A673 (cell line): Measurements from ENCODE around the gene EPHB4. TPM values are rescaled to one million over a fixed set of nuclear protein-coding genes. Genes with fewer than 3 reads are reported as not detected.

ENCODE experiments used
- BruUV-seq: library from RNA; stranded (reverse); fragments of 400-500 nt; replicated peaks from 2 replicates; lab custom pipeline; 2021; lab: Mats Ljungman, UMichigan
- CTCF ChIA-PET: fragments of 300-600 bp; sonication (Branson Sonifier 250); formaldehyde crosslinking; loops from one replicate; lab custom pipeline; 2022; ENCODE audit warnings: antibody characterized with exemption; lab: Charles Lee
- POLR2A ChIA-PET: fragments of 300-600 bp; sonication (Branson Sonifier 250); formaldehyde crosslinking; loops from one replicate; lab custom pipeline; 2022; ENCODE audit warnings: antibody characterized with exemption; ENCODE audit not compliant: low non-redundant PET; lab: Charles Lee
- DNase-seq: peaks from one replicate; pipeline ENCODE4 v3.0.0-alpha.2; 2015; ENCODE audit warnings: low spot score
- H3K27ac ChIP-seq: fragments of 200-600 bp; sonication (generic); 2 replicates; pipeline ENCODE4 v1.5.1; 2016; ENCODE audit warnings: mixed run types, low read depth, mild to moderate bottlenecking, mixed read lengths, antibody characterized with exemption, low read length; ENCODE audit not compliant: poor library complexity, severe bottlenecking
- H3K27me3 ChIP-seq: fragments of 200-600 bp; sonication (generic); replicated peaks from 2 replicates; pipeline ENCODE4 v1.6.1; 2017; ENCODE audit warnings: mixed run types, low read depth, mild to moderate bottlenecking, mixed read lengths, antibody characterized with exemption, low read length; ENCODE audit not compliant: insufficient read depth, poor library complexity
- H3K36me3 ChIP-seq: fragments of 200-600 bp; sonication (generic); 2 replicates; pipeline ENCODE4 v1.6.1; 2016; ENCODE audit warnings: mixed run types, mild to moderate bottlenecking, mixed read lengths, antibody characterized with exemption, low read length; ENCODE audit not compliant: insufficient read depth, poor library complexity, severe bottlenecking
- H3K4me1 ChIP-seq: fragments of 200-600 bp; sonication (generic); 2 replicates; pipeline ENCODE4 v1.6.1; 2017; ENCODE audit warnings: mixed run types, mild to moderate bottlenecking, mixed read lengths, antibody characterized with exemption, low read length; ENCODE audit not compliant: insufficient read depth, poor library complexity, severe bottlenecking
- H3K4me3 ChIP-seq: fragments of 200-600 bp; sonication (generic); 2 replicates; pipeline ENCODE4 v1.5.1; 2016; ENCODE audit warnings: low read depth, mixed run types, mild to moderate bottlenecking, mixed read lengths, low read length; ENCODE audit not compliant: poor library complexity, severe bottlenecking
- H3K9me3 ChIP-seq: fragments of 200-600 bp; sonication (generic); 2 replicates; pipeline ENCODE4 v1.6.1; 2016; ENCODE audit warnings: mixed run types, low read depth, mild to moderate bottlenecking, mixed read lengths, antibody characterized with exemption, low read length; ENCODE audit not compliant: poor library complexity, severe bottlenecking
- EZH2 ChIP-seq: fragments of 200-600 bp; sonication (generic); IDR thresholded peaks from 2 replicates; pipeline ENCODE4 v1.6.1; 2017; ENCODE audit warnings: borderline replicate concordance, low read depth, mild to moderate bottlenecking, mixed read lengths, antibody characterized with exemption, low read length; ENCODE audit not compliant: poor library complexity, severe bottlenecking
- intact Hi-C: fragments of 100-400 bp; cut with micrococcal nuclease; formaldehyde crosslinking; loops from one replicate; pipeline ENCODE4 v1.10.0; 2022; ENCODE audit not compliant: unreplicated experiment
- total RNA-seq: library from RNA; stranded (reverse); gene quantifications from 2 replicates; pipeline ENCODE4 v1.2.3, GENCODE V29; 2021
- TF ChIP-seq, protein P1 (sequence below): fragments of 300-800, 200-600 bp; sonication (generic); conservative IDR thresholded peaks from 2 replicates; pipeline ENCODE4 v1.5.1; 2017; ENCODE audit warnings: low read depth, mild to moderate bottlenecking, antibody characterized with exemption, low read length, moderate library complexity, mixed read lengths

EPHB4 gene
- total RNA-seq, 1 experiment from 2014 or later, result 90.4 TPM

DNA sequence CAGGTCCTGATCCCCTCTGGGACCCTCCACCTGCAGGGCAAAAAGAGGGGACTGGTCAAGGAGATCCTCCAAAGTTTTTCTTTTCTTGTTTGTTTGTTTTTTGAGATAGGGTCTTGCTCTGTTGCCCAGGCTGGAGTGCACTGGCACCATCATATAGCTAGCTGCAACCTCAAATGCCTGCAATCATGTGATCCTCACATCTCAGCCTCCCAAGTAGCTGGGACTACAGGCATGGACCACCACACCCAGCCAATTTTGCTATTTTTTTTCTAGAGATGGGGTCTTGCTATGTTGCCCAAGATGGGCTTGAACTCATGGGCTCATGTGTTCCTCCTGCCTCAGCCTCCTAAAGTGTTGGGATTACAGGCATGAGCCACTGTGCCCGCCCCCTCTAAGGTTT, 41.0 kb downstream of the EPHB4 start:
- Histone ChIP-seq H3K27ac (no peak overlapping the region), H3K4me1 (no peaks in the 10 kb centered on the region), H3K9me3 (no peaks in the 10 kb centered on the region), H3K4me3 (no peak overlapping the region), H3K36me3 (no peaks in the 10 kb centered on the region), H3K27me3 (no peaks in the 10 kb centered on the region)
- ChIA-PET CTCF (no interaction called here), POLR2A (no interaction called here)
- DNase-seq, result no peak
- intact Hi-C loops, result no loop called here
- BruUV-seq, result no TSS peak
- TF ChIP-seq, protein P1, sequence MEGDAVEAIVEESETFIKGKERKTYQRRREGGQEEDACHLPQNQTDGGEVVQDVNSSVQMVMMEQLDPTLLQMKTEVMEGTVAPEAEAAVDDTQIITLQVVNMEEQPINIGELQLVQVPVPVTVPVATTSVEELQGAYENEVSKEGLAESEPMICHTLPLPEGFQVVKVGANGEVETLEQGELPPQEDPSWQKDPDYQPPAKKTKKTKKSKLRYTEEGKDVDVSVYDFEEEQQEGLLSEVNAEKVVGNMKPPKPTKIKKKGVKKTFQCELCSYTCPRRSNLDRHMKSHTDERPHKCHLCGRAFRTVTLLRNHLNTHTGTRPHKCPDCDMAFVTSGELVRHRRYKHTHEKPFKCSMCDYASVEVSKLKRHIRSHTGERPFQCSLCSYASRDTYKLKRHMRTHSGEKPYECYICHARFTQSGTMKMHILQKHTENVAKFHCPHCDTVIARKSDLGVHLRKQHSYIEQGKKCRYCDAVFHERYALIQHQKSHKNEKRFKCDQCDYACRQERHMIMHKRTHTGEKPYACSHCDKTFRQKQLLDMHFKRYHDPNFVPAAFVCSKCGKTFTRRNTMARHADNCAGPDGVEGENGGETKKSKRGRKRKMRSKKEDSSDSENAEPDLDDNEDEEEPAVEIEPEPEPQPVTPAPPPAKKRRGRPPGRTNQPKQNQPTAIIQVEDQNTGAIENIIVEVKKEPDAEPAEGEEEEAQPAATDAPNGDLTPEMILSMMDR, result no peak
- TF ChIP-seq EZH2, result no peak

DNA sequence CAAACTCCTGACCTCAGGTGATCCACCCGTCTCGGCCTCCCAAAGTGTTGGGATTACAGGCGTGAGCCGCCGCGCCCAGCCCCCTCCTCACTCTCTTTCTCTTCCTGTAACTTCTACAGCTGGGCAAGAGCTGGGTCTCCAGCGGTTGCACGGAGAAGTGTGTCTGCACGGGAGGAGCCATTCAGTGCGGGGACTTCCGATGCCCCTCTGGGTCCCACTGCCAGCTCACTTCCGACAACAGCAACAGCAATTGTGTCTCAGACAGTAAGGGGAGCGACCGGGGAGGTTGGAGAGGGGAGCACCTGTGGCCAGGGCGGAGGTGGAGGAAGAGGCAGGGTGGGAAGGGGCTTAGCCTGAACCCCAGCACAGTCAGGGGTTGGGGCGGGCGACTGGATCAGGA, 41.4 kb downstream of the EPHB4 start:
- DNase-seq, result no peak
- Histone ChIP-seq H3K4me1 (no peaks in the 10 kb centered on the region), H3K27me3 (no peaks in the 10 kb centered on the region), H3K27ac (no peak overlapping the region), H3K4me3 (no peak overlapping the region), H3K9me3 (no peaks in the 10 kb centered on the region), H3K36me3 (no peaks in the 10 kb centered on the region)
- intact Hi-C loops, result no loop called here
- TF ChIP-seq EZH2, result no peak
- TF ChIP-seq, protein P1, result no peak
- ChIA-PET POLR2A (no interaction called here), CTCF (no interaction called here)
- BruUV-seq, result no TSS peak

DNA sequence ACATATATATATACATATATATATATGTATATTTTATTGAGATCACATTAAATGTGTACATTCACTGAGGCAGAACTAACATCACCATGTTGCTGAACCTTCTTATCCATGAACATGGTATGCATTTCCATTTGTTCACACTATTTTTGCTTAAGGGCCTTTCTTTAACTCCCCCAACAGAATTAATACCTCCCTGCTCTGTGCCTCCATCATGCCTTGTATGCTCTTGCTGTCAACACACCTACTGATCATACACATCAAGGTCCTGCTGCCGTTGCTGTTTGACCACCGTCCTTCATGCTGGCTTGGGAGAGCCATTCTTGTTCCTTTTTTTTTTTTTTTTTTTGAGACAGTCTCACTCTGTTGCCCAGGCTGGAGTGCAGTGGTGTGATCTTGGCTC, 43.5 kb downstream of the EPHB4 start:
- no peak for TF ChIP-seq EZH2
- TF ChIP-seq, protein P1, result no peak
- H3K27ac ChIP-seq, result no peak overlapping the region
- intact Hi-C loops, result no loop called here
- ChIA-PET POLR2A (no interaction called here), CTCF (no interaction called here)
- H3K9me3 ChIP-seq, result no peaks in the 10 kb centered on the region
- no peaks in the 10 kb centered on the region for H3K36me3 ChIP-seq
- no TSS peak for BruUV-seq
- no peak overlapping the region for H3K4me3 ChIP-seq
- H3K27me3 ChIP-seq, result no peaks in the 10 kb centered on the region
- no peaks in the 10 kb centered on the region for H3K4me1 ChIP-seq
- DNase-seq, result no peak
